GM13976 (cell line): ENCODE results near the gene STYK1.
"Not testable (repeated sequence)": the region's sequence is repeated elsewhere in the genome, so short reads cannot be mapped to it uniquely, and the experiment has no call there.

Experiments
- DNase-seq: peaks from one replicate; pipeline ENCODE4 v3.0.0; 2012; ENCODE audit warnings: low spot score
- CTCF ChIP-seq: IDR thresholded peaks from 2 replicates; pipeline ENCODE4 v1.5.1; 2012; ENCODE audit warnings: borderline replicate concordance, mild to moderate bottlenecking; ENCODE audit not compliant: insufficient read depth; ENCODE audit errors: extremely low read depth, missing control alignments, control extremely low read depth
- in situ Hi-C: fragments of 300-500 bp; cut with MboI; formaldehyde crosslinking; loops from one replicate; pipeline ENCODE4 v1.12.0; 2022; ENCODE audit warnings: low sequenced_read_pairs, mixed read lengths, inconsistent platforms; ENCODE audit not compliant: unreplicated experiment

Gene STYK1

GRCh38 chr12:10612984-10613348 is 60.9 kb downstream of the STYK1 start:
- in situ Hi-C loops = no loop called here
- TF ChIP-seq CTCF = no peak
- no peak for DNase-seq

- no peak for DNase-seq
- no peak for TF ChIP-seq CTCF
- in situ Hi-C loops = no loop called here
These were observed 61.7 kb downstream of the STYK1 start for GRCh38 chr12:10612110-10612509.

GRCh38 chr12:10611258-10611657 is 62.6 kb downstream of the STYK1 start:
- DNase-seq, in situ Hi-C loops: not testable (repeated sequence)

GRCh38 chr12:10610188-10610587 is 63.7 kb downstream of the STYK1 start:
- DNase-seq = no peak
- in situ Hi-C loops = no loop called here
- TF ChIP-seq CTCF = no peak

- in situ Hi-C loops = no loop called here
- TF ChIP-seq CTCF = no peak
- DNase-seq = no peak
These were observed 65.9 kb downstream of the STYK1 start for GRCh38 chr12:10607885-10608458.

- TF ChIP-seq CTCF = no peak
- DNase-seq = no peak
- in situ Hi-C loops = no loop called here
These were observed 72.0 kb downstream of the STYK1 start for GRCh38 chr12:10601860-10602259.

GRCh38 chr12:10600988-10601387 is 72.9 kb downstream of the STYK1 start:
- no peak for DNase-seq
- in situ Hi-C loops = no loop called here
- no peak for TF ChIP-seq CTCF

- in situ Hi-C loops = no loop called here
- no peak for DNase-seq
- no peak for TF ChIP-seq CTCF
These were observed 78.0 kb downstream of the STYK1 start for GRCh38 chr12:10595881-10596280.
